ENCODE data around the gene TMEM63B. TPM values are rescaled to one million over a fixed set of nuclear protein-coding genes. Genes with fewer than 3 reads are reported as not detected.

TMEM63B gene
- total RNA-seq: 10 to 100 TPM; 21.6 to 41.7 (median 29.3) TPM

DNA sequence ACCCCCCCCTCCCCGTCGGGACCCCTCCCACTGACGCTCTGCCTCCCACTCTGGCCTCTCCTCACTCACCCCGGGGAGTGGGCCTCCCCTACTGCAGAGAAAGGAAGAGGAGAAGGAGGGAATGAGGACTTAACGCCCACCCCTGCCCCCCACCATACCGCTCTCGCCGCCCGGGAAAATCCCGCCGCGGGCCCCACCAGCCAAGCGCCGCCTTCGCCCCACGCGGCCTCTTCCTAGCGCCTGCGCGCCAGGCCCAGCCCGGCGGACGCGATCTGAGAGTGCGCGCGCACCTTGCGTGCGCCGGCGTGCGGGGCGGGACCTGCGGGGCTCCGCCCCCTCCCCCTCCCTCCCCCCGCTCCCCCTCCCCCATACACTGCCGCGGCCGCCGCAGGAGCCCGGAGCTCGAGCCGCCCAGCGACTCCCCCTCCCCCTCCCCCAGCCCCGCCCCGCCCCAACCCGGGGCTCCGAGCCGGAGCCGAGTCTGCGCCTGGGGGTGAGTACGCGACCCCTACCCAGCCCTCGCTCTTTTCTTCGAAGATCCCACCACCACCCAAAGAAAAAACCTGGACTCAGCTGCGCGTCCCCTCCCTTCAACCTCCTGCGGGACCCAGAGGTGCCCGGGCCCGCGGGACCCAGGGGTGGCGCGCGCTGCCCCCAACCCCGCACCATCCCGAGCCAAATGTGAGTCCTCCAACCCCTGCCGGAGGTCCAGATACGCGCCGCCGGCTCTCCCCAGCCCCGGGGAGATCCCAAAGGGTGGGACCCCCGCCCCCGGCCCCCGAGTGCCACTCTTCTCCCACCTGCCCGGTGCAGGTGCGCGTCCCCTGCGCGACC is at the start of gene TMEM63B, which contains the start of gene MRPL14:
Gene TMEM63B, plus strand, starts transcription at position 369 of the 834 bp plus-strand sequence. CDS start 7,031 bp downstream, outside the sequence.
Gene MRPL14, minus strand, starts transcription at position 267 of the 834 bp plus-strand sequence. CDS start 10,841 bp downstream, outside the sequence.
- no peaks in the 10 kb centered on the region for H3K9me3 ChIP-seq
- peak within 1 kb of the TSS; percentile 63 to 96 (median 63) for H3K4me3 ChIP-seq (replicated peaks in 1 of 3)
- WGBS, 2 donors: 0 to 1% methylated on average over 17 to 30 of the region's 80 CpGs
- H3K27ac ChIP-seq: peak within 1 kb of the TSS; percentile 58 to 90 (median 86)
- intact Hi-C loops (cut with DNase I): no loop called here
- H3K4me1 ChIP-seq: peaks cover 39 to 44% of the 10 kb centered on the region in 2 donors
- peak; percentile 84 to 86 for DNase-seq
- no peaks in the 10 kb centered on the region for H3K36me3 ChIP-seq
- peak in 1 of 2 donors; percentile 77 for TF ChIP-seq POLR2A (IDR thresholded peaks at IDR 0.05)
- TF ChIP-seq, protein P1, sequence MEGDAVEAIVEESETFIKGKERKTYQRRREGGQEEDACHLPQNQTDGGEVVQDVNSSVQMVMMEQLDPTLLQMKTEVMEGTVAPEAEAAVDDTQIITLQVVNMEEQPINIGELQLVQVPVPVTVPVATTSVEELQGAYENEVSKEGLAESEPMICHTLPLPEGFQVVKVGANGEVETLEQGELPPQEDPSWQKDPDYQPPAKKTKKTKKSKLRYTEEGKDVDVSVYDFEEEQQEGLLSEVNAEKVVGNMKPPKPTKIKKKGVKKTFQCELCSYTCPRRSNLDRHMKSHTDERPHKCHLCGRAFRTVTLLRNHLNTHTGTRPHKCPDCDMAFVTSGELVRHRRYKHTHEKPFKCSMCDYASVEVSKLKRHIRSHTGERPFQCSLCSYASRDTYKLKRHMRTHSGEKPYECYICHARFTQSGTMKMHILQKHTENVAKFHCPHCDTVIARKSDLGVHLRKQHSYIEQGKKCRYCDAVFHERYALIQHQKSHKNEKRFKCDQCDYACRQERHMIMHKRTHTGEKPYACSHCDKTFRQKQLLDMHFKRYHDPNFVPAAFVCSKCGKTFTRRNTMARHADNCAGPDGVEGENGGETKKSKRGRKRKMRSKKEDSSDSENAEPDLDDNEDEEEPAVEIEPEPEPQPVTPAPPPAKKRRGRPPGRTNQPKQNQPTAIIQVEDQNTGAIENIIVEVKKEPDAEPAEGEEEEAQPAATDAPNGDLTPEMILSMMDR (IDR thresholded peaks at IDR 0.05): no peak
- no peaks in the 10 kb centered on the region for H3K27me3 ChIP-seq

DNA sequence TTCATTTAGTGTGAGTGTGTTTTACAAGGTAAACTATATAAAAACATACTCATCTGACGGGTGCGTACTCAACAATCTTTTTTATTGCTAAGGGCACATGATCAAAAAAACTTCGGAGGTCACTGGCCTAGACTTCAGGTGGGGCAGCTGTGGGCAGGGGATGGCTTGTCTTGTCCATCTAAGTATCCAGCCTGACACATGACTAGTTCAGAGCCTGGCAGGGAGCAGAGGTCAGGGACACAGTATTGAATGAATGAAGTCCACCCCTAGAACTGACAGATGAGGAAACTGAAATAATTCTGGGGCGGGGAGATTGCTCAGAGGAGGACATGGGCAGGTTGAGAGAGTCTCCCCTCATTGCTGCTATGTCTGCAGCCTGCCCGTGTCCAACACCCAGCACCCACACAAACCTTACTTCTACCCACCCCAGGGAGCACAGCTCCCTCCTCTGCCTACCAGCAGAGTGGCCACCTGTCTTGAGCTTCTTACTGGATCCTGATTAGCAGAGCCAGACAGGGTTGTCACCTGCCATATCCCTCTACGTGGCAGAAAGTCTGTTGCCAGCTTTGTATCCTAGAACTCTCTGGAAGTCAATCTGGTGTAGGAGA is 49.0 kb upstream of the TMEM63B start:
- Histone ChIP-seq H3K4me1 (peaks cover 11 to 34% of the 10 kb centered on the region in 2 donors), H3K36me3 (no peaks in the 10 kb centered on the region), H3K4me3 (replicated peaks in 1 of 3) (no peak overlapping the region), H3K27ac (no peak overlapping the region), H3K9me3 (no peaks in the 10 kb centered on the region), H3K27me3 (no peaks in the 10 kb centered on the region)
- DNase-seq: no peak
- no peak for TF ChIP-seq POLR2A (IDR thresholded peaks at IDR 0.05)
- TF ChIP-seq, protein P1 (IDR thresholded peaks at IDR 0.05): no peak
- WGBS, 2 donors: 97% methylated on average over 6 of the region's 6 CpGs
- intact Hi-C loops (cut with DNase I): loop anchor here (2.0 to 10.0 kb wide), 3 partner anchors 114 to 414 kb away; no protein-coding TSS in a partner anchor

DNA sequence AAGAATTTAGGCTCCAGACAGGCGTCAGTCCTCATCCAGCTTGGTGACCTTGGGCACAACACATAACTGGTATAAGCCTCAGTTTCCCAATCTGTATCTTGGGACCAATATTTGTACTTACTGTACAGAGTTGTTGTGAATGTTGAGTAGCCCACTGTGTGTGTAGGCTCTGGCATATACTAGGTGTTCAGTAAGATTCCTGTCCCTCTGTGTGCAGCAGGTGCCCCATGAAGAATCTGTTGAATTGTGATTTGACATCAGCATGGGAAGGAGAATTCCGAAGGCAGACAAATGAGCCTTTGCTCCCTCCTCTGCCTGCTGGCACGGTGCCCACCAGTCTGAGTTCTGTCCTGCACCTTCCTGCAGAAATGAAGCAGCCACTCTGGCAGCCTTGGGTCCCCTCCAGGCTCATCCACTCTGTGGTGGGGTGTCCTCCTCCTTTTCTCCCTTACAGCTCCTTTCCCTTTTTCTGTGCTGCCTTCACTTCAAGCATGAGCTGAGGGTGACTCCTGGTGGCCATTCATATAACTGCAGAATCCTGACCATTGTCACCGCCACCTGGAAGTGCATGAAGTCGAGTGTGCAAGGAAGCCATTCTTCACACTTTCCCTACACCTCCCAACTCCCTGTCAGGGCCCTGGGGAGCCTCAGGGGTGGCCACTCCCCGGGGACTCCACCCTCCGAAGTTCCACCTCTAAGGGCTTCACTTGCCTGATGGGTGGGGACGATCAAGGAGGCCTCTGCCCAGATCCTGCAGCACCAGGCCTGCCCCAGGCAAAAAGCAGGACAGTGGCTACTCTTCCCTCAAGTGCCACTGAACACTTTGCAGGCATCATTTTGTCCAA is 48.3 kb upstream of the TMEM63B start:
- intact Hi-C loops (cut with DNase I): loop anchor here (2.0 to 10.0 kb wide), 3 partner anchors 114 to 414 kb away; no protein-coding TSS in a partner anchor
- TF ChIP-seq POLR2A (IDR thresholded peaks at IDR 0.05): no peak
- TF ChIP-seq, protein P1 (IDR thresholded peaks at IDR 0.05): peak; percentile 83 to 98 (median 90)

DNA sequence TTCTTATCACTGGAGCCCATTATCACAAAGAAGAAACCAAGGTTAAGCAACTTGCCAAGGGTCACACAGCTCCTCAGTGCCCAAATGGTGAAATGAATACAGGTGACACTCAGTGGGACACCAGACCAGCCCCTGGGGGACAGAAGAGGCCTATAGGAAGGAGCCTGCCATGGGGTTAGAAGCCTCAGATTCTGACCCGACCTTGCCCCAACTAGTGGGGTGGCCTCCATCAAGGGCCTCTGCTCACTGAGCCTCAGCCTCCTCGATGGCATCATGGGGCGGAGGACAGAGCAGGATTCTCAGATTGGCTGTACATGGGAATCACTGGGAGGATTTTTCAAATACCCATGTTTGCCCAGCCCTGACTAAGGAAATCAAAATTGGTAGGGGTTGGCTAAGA is 47.7 kb upstream of the TMEM63B start:
- H3K27me3 ChIP-seq: no peaks in the 10 kb centered on the region
- TF ChIP-seq POLR2A (IDR thresholded peaks at IDR 0.05): no peak
- TF ChIP-seq, protein P1 (IDR thresholded peaks at IDR 0.05): no peak
- no peak overlapping the region for H3K4me3 ChIP-seq (replicated peaks in 1 of 3)
- no peaks in the 10 kb centered on the region for H3K9me3 ChIP-seq
- H3K36me3 ChIP-seq: no peaks in the 10 kb centered on the region
- no peak overlapping the region for H3K27ac ChIP-seq
- 78 to 82% methylated on average over 3 of the region's 3 CpGs for WGBS, 2 donors
- intact Hi-C loops (cut with DNase I): loop anchor here (2.0 to 10.0 kb wide), 4 partner anchors 115 to 415 kb away; no protein-coding TSS in a partner anchor
- DNase-seq: no peak
- peaks cover 0 to 21% of the 10 kb centered on the region in 2 donors for H3K4me1 ChIP-seq

More for the DNA sequence above, 48.3 kb upstream of the TMEM63B start:
- H3K36me3 ChIP-seq: no peaks in the 10 kb centered on the region
- H3K4me1 ChIP-seq: peaks cover 4 to 27% of the 10 kb centered on the region in 2 donors
- peak; percentile 73 to 75 for DNase-seq
- H3K9me3 ChIP-seq: no peaks in the 10 kb centered on the region
- H3K27ac ChIP-seq: no peak overlapping the region
- WGBS, 2 donors: 19 to 23% methylated on average over 8 of the region's 8 CpGs
- no peaks in the 10 kb centered on the region for H3K27me3 ChIP-seq
- no peak overlapping the region for H3K4me3 ChIP-seq (replicated peaks in 1 of 3)

Measured in thyroid gland (tissue), 4 donors.